ENCODE data around the gene SETBP1.

SETBP1 gene

GRCh38 chr18:44778788-44779187 is 98.1 kb downstream of the SETBP1 start:
- TF ChIP-seq Cebpa-rat (IDR thresholded peaks at IDR 0.05), result no peak
- H3K4me3 ChIP-seq, result no peak overlapping the region
- no peaks in the 10 kb centered on the region for H3K9me3 ChIP-seq
- no peaks in the 10 kb centered on the region for H4K20me1 ChIP-seq
- no peak overlapping the region for H3K9ac ChIP-seq
- no peaks in the 10 kb centered on the region for H3K36me3 ChIP-seq
- H3K27me3 ChIP-seq, result no peaks in the 10 kb centered on the region
- H3K4me1 ChIP-seq, result no peaks in the 10 kb centered on the region
- H3K27ac ChIP-seq, result no peak overlapping the region
- H3K4me2 ChIP-seq, result no peak overlapping the region

DNA sequence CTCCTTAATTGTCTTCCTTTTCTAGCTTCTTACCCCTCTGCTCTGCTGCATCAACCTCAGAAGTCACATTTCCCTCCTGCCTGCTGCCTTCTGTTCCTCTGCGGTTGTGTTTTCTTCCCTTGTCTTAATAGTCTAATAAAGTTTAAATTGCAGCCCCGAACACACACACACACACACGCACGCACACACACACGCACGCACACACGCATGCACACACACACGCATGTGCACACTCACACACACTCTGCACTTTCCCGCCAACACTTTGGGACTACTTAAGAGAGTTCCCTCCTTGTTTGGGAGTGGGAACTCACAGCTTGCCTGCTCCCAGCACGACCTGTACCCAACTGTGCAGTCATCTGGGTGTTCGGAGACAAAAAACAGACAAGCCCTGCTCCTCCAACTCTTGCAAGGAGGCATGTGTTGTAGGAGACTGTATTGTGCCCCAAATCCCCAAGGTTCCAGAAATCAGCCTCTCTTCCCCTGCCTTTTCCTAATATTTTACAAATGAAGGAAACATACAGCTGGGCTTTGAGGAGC is 99.1 kb downstream of the SETBP1 start:
- H4K20me1 ChIP-seq, result no peaks in the 10 kb centered on the region
- no peaks in the 10 kb centered on the region for H3K4me1 ChIP-seq
- no peaks in the 10 kb centered on the region for H3K27me3 ChIP-seq
- H3K4me2 ChIP-seq, result no peak overlapping the region
- no peak overlapping the region for H3K4me3 ChIP-seq
- H3K27ac ChIP-seq, result no peak overlapping the region
- H3K36me3 ChIP-seq, result no peaks in the 10 kb centered on the region
- H3K9ac ChIP-seq, result no peak overlapping the region
- no peak for TF ChIP-seq Cebpa-rat (IDR thresholded peaks at IDR 0.05)
- H3K9me3 ChIP-seq, result no peaks in the 10 kb centered on the region

GRCh38 chr18:44781886-44782285 is 101.2 kb downstream of the SETBP1 start:
- Histone ChIP-seq H3K4me2 (no peak overlapping the region), H3K36me3 (no peaks in the 10 kb centered on the region), H4K20me1 (no peaks in the 10 kb centered on the region), H3K4me3 (no peak overlapping the region), H3K27me3 (no peaks in the 10 kb centered on the region), H3K9ac (no peak overlapping the region), H3K27ac (no peak overlapping the region), H3K9me3 (no peaks in the 10 kb centered on the region), H3K4me1 (no peaks in the 10 kb centered on the region)
- no peak for TF ChIP-seq Cebpa-rat (IDR thresholded peaks at IDR 0.05)

DNA sequence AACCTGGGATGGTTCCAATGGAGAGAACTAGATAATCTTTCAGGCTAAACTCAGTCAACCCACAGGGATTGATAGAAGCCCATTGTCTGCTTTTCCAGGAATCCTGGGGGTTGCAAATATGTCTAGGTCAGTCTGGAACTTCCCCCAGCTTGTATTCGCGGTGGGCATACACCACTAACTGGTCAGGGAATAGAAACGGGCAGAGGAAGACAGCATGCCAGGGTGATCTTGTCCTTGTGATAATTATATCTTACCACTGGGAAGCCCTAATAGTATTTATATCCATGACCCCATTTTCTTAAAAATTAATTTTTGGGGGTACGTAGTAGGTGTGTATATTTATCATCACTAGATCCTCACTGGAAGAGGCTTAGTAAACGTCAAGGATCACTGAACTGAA is 101.9 kb downstream of the SETBP1 start:
- Histone ChIP-seq H3K36me3 (no peaks in the 10 kb centered on the region), H3K27me3 (no peaks in the 10 kb centered on the region), H3K9me3 (no peaks in the 10 kb centered on the region), H3K4me2 (no peak overlapping the region), H4K20me1 (no peaks in the 10 kb centered on the region), H3K9ac (no peak overlapping the region), H3K4me3 (no peak overlapping the region), H3K4me1 (no peaks in the 10 kb centered on the region), H3K27ac (no peak overlapping the region)
- TF ChIP-seq Cebpa-rat (IDR thresholded peaks at IDR 0.05), result no peak

DNA sequence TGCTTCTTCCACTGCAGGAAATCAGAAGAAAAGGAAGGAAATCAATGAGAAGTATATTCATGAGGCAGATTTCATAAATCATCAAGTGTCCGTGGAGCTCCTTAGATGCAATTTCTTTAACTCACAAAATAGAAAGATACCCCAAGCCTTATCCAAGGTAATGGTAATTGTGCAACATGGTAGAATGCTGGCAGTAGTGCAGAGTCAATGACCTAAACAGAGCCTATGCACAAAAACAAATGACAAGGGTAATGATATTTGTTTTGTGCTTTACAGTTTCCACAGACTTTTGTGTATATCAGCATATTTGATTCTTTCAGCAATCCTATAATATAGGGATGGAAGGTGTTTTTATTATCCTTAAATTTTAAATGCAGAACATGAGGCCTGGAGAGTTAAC is 102.7 kb downstream of the SETBP1 start:
- 0 out of 2 replicates have a peak, but pooled peaks cover 4% of the 10 kb centered on the region for H3K4me1 ChIP-seq
- no peak overlapping the region for H3K4me3 ChIP-seq
- no peaks in the 10 kb centered on the region for H3K36me3 ChIP-seq
- H4K20me1 ChIP-seq, result no peaks in the 10 kb centered on the region
- no peak overlapping the region for H3K9ac ChIP-seq
- no peak overlapping the region for H3K27ac ChIP-seq
- H3K4me2 ChIP-seq, result no peak overlapping the region
- H3K9me3 ChIP-seq, result no peaks in the 10 kb centered on the region
- TF ChIP-seq Cebpa-rat (IDR thresholded peaks at IDR 0.05), result no peak
- H3K27me3 ChIP-seq, result no peaks in the 10 kb centered on the region

DNA sequence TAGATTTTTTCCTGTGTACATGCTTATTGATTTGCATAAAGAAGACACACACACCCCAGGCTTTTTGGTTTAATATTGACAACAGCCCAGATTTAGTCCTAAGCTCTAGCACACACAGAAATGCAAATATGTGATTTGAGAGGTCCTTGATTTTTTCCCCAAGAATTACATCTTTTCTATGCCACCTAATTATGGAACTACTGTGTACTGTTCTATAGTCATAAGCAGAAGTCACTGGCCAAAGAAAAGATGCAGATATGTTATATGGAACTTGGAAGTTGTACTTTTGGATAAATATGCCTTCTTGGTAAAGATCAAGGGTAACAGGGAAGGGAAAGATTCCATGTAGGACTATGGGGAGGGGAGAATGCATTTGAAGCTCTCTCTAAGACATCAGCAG is 105.6 kb downstream of the SETBP1 start:
- Histone ChIP-seq H3K4me1 (0 out of 2 replicates have a peak, but pooled peaks cover 4% of the 10 kb centered on the region), H3K4me3 (no peak overlapping the region), H3K4me2 (no peak overlapping the region), H4K20me1 (no peaks in the 10 kb centered on the region), H3K27ac (no peak overlapping the region), H3K27me3 (no peaks in the 10 kb centered on the region), H3K9ac (no peak overlapping the region), H3K9me3 (no peaks in the 10 kb centered on the region), H3K36me3 (no peaks in the 10 kb centered on the region)
- no peak for TF ChIP-seq Cebpa-rat (IDR thresholded peaks at IDR 0.05)

DNA sequence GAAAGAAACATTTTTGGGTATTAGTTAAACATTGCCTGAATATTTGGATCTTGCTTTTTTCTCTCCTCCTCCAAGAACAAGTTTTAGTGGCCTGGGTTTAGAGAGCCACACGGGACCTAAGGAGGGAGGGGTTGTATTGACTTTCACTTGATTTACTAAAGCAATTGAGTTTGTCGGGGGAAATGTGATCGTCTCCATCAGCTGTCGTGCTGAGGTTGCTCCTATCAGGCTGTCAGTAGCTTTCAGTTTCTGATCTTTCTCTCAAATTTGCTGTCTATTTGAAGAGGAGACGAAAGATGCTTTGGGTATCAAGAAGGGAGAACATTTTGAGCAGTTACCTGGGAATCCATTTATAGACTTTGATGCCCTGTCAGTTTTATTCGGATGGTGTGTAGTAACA is 106.0 kb downstream of the SETBP1 start:
- 0 out of 2 replicates have a peak, but pooled peaks cover 4% of the 10 kb centered on the region for H3K4me1 ChIP-seq
- no peaks in the 10 kb centered on the region for H3K36me3 ChIP-seq
- H4K20me1 ChIP-seq, result no peaks in the 10 kb centered on the region
- no peaks in the 10 kb centered on the region for H3K9me3 ChIP-seq
- no peak overlapping the region for H3K4me3 ChIP-seq
- H3K27me3 ChIP-seq, result no peaks in the 10 kb centered on the region
- no peak overlapping the region for H3K4me2 ChIP-seq
- no peak overlapping the region for H3K9ac ChIP-seq
- no peak overlapping the region for H3K27ac ChIP-seq
- no peak for TF ChIP-seq Cebpa-rat (IDR thresholded peaks at IDR 0.05)

DNA sequence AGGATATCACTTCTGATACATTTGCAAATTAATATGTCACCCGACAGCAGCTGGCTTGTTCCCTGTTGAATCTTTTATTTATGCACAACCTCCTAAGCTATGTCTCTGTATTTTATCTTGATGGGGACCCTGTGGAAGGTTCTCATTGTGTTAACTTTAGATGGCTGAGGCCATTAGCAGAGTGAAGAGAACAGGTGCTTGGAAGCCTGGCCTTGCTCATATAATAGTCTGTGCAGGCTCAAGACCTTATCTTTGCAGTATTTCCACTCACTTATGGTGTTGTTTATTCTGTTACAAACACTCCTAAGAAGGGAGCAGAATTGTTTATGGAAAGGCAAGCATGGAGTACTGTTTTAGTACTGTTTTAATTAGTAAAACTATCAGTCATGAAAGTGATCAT is 107.6 kb downstream of the SETBP1 start:
- H3K4me3 ChIP-seq, result no peak overlapping the region
- H3K9ac ChIP-seq, result no peak overlapping the region
- TF ChIP-seq Cebpa-rat (IDR thresholded peaks at IDR 0.05), result no peak
- no peaks in the 10 kb centered on the region for H3K27me3 ChIP-seq
- H3K27ac ChIP-seq, result no peak overlapping the region
- no peak overlapping the region for H3K4me2 ChIP-seq
- H3K4me1 ChIP-seq, result peaks cover 14% of the 10 kb centered on the region
- H3K9me3 ChIP-seq, result no peaks in the 10 kb centered on the region
- no peaks in the 10 kb centered on the region for H4K20me1 ChIP-seq
- H3K36me3 ChIP-seq, result no peaks in the 10 kb centered on the region

DNA sequence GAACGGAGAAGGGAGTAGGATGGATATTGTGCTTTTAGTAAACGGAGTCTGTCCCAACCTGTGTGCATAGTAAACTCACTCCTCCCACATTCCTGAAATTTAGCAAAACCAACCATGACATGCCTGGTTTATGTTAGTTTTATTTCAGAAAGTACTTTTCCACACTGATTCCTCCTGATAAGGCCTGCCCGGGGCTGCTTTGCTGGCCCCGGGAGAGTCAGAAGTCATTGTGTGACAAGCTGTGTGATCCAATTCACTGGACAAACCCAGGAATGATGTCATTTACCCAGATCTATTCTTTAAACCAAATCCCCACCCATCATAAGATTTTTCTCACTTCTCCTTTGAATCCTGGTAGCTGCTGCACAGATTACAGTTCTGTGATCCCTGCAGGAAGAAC is 109.0 kb downstream of the SETBP1 start:
- H3K4me2 ChIP-seq, result no peak overlapping the region
- no peak overlapping the region for H3K27ac ChIP-seq
- TF ChIP-seq Cebpa-rat (IDR thresholded peaks at IDR 0.05), result no peak
- no peaks in the 10 kb centered on the region for H4K20me1 ChIP-seq
- H3K36me3 ChIP-seq, result no peaks in the 10 kb centered on the region
- H3K4me3 ChIP-seq, result no peak overlapping the region
- peaks cover 22% of the 10 kb centered on the region for H3K4me1 ChIP-seq
- no peaks in the 10 kb centered on the region for H3K9me3 ChIP-seq
- H3K9ac ChIP-seq, result no peak overlapping the region
- no peaks in the 10 kb centered on the region for H3K27me3 ChIP-seq

DNA sequence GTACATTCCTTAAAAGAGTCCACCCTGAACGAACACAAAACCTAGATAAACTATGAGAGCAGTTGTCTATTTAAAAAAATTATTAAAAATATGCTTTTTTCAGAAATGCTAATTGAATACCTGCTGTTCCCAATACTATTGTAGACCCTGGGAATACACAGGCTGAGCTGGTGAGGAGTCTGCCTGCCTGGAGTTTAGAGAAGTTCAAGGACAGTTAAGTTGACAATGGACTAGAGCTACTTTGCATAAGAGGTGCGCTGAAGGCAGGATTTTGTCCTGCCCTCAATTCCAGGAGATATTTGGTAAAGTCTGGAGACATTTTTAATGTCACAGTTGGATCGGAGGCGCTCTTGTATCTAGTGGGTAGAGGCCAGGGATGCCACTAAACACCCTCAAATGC is 110.2 kb downstream of the SETBP1 start:
- H3K4me3 ChIP-seq, result no peak overlapping the region
- no peaks in the 10 kb centered on the region for H4K20me1 ChIP-seq
- peaks cover 22% of the 10 kb centered on the region for H3K4me1 ChIP-seq
- no peaks in the 10 kb centered on the region for H3K36me3 ChIP-seq
- no peaks in the 10 kb centered on the region for H3K27me3 ChIP-seq
- no peak overlapping the region for H3K27ac ChIP-seq
- no peaks in the 10 kb centered on the region for H3K9me3 ChIP-seq
- H3K9ac ChIP-seq, result no peak overlapping the region
- TF ChIP-seq Cebpa-rat (IDR thresholded peaks at IDR 0.05), result no peak
- no peak overlapping the region for H3K4me2 ChIP-seq

- Histone ChIP-seq H3K4me3 (no peak overlapping the region), H3K4me2 (no peak overlapping the region), H3K27ac (no peak overlapping the region), H3K9ac (no peak overlapping the region), H3K9me3 (no peaks in the 10 kb centered on the region), H3K36me3 (no peaks in the 10 kb centered on the region), H3K27me3 (no peaks in the 10 kb centered on the region), H3K4me1 (peaks cover 22% of the 10 kb centered on the region), H4K20me1 (no peaks in the 10 kb centered on the region)
- no peak for TF ChIP-seq Cebpa-rat (IDR thresholded peaks at IDR 0.05)
Measured at GRCh38 chr18:44791520-44791919, 110.8 kb downstream of the SETBP1 start.
